GM21529 (cell line): Measurements from ENCODE around the gene UVRAG.

ENCODE experiments used
- ATAC-seq: cut with Tn5 transposase; IDR thresholded peaks from one replicate; pipeline ENCODE4 v1.9.1; 2021; ENCODE audit not compliant: unreplicated experiment

UVRAG gene

DNA sequence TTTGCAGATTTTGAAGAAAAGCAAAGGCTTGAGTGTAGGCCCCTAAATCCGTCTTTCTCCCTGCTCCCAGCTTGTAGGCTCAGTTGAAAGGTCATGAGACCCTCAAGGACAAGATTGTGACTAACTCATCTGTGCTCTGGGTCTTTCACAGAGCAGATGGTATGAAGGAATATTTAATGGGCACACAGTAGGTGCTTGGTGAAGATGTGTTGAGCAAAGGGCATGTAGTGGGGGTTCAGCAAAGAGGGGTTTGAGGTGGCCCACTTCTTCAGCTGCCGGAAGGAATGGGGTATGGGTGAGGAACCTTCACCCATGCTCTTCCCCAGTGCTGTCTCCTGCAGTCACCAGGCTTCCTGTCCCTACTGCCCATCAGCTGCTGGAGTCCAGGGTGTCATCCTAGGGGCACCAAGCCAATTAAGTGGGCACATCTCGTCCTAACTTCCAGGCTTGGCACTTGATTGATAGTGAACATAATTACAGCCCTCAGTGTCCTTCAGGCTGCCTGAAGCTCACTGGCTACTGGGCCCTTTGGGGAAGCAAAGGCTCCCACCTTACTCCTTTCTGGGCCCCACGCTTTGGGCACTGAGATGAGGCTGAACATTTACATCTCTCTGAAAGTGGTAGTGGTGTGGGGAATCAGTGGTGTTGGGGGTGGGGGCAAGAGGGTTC, 31.5 kb upstream of the UVRAG start:
- no peak for ATAC-seq

DNA sequence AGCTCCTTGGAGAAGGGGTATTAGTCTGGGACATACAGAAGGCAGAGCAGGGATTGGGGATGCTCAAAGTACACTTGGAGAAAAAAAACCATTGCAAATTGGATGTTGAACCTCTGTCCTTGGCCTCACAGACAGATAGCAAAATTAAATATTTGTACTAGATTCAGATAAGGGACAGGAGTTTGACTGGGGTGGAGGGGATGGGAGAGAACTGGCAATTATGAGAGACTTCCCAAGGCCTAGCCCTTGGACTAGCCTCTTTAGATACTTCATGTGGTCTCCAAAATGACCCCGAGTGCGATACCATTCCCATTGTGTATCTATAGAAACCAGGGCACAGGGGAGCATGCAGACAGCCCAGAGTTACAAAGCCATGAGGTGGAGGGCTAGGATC, 30.9 kb upstream of the UVRAG start:
- no peak for ATAC-seq

DNA sequence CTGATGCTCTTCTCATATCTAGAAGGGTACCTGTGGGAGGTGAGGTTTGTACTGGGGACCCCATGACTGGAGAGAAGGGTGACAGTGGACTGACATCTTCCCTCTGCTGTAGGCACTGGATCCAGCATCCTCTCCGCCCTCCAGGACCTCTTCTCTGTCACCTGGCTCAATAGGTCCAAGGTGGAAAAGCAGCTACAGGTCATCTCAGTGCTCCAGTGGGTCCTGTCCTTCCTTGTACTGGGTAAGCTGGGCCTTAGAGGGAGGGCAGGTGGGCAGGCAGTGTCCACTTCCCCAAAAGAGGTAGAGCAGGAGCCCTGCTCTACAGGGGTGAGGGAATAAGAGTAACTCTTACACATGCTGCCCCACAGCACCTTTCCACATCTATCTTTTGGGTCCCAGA, 30.5 kb upstream of the UVRAG start:
- no peak for ATAC-seq

DNA sequence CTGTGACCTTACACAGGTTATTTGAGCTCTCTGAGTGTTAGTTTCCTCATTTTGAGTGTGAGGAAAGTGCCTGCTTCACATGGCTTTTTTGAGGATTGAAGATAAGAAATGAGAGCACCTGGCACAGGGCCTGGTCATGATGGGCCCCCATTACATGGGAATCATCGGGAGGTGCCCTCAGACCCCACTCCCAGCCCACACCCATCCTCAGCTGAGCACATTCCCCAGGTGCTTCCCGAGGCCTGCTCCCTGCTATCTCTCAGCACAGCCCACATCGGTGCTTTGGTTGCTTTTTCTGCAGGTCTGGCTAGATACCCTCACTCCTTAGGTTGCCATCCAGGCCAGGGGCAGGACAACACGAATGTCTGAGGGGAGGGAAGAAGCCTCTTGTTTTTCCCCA, 29.8 kb upstream of the UVRAG start:
- ATAC-seq, result no peak

DNA sequence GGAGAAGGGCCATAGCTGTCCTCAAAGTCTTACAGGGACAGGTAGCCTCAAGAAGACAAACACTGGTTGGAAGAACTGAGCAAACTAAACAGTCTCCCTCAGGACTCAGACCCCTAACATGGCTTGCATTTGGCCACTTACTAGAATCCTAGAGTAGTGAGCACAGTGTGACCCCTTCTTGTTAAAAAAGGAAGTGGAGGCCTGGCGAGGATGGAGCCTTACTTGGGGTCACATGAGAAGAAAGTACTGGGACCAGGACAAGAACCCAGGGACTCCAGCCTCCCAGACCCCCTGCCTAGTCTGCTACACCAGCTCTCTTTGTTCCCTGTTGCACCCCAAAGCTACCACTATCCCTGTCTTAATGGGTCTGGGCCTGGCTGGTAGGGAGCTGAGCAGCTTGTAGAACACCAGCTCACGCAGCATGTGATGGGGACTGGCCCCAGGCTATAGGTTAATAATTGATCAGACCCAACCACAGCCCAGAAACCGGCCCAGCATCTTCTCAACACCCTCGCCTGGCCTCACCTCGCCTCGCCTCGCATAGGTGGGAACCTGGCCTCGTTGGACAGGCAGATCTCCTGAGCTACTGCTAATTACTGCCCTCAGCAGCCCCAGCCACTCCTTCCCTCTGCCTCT, 28.8 kb upstream of the UVRAG start:
- ATAC-seq, result no peak

DNA sequence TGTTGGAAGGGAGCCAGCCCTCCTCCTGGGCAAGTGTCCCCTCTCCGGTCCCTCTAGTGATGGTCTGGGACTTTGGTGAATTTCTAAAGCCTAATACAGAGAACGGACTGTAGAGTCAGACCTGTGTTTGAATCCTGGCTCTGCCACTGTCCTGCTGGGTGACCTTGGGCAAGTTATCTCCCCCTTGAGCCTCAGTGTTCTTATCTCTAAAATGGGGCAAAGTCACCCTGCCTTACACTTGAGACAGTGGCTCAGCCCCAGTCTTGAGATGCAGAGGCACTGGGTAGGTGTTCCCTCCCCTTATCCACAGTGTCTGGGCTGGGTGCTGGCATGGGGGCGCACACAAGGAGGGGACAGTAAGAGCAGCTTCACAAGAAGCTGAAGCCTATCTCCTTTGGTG, 25.5 kb upstream of the UVRAG start:
- no peak for ATAC-seq

DNA sequence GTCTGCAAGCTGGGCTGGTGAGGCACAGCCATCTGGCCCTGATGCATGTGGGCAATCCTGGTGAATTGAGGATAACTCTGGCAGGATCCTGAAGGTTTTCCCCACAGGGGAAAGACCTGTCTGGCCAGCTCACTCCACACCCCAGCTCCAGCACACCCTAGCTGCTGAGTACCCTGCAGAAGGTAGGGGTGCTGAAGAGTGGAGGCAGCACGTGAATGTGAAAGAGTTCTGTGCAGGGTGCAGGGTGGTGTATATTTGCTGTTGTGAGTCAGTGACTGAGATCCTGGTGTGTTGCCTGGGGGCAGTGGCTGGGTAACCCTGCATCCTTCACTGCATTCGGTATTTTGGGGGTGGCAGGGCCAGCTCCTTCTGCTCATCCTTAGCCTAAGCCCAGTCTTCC, 24.0 kb upstream of the UVRAG start:
- ATAC-seq, result no peak

DNA sequence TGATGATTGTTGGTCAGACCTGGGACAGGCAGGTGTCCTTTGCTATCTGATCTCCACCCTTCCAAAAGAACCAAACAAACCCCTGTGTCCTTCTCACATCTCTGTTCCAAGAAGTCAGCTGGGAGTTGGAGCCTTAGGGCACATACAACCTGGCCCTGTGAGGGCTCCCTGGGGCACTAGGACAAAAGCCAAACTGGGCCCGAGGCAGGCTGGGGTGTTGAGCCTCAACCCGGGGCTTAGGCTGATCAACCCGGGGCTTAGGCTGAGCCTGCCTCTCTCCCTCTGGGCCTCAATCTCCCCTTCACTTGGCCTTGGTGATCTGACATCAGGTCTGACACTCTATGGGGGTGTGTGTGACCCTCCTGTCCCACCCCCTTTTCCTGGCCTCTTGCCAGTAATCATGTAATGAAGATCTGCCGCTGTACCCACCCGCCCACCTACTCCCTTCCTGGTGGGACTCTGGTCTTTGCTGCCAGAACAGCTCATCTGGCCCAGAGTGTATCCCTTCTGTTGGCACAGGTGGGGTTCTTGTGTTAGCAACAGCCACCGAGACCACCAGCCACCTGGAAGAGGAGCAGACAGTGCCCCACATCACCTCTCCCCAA, 22.8 kb upstream of the UVRAG start:
- ATAC-seq, result no peak

DNA sequence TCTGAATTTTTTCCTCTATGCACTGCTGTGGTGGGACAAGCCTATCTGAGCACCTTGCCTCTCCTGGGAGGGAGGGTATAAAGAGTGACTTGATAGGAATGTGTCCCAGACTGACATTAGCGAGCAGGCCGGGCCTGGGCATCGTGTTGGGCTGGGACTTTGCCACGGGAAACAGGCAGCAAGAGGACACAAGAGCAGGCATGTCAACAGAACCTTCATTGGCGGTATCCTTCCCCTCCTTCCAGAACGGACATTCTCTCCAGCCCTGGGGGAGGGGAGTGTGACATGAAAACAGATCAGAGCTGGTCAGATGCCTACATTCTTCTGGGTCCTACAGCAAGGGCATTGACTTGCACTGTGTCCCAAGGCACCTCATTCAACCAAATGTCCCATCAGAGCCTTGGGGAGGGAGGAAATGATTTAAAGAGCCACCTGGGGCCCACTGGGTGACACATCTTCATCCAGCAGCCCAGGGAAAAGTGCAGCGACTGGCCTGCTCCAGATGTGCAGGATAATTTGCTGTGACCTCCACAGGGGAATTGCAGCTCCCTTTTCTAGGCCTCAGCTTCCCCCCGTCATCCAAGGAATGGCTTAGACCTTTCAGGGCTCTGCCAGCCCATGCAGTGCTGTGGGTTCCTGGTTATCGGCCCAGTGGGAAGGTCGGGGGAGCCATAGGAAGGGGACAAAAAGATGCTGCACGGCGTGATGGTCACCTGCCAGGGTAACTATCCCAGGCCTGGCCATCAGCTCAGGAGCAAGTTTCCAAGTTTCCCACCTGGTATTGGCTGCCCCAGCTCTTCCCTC, 21.8 kb upstream of the UVRAG start:
- no peak for ATAC-seq

DNA sequence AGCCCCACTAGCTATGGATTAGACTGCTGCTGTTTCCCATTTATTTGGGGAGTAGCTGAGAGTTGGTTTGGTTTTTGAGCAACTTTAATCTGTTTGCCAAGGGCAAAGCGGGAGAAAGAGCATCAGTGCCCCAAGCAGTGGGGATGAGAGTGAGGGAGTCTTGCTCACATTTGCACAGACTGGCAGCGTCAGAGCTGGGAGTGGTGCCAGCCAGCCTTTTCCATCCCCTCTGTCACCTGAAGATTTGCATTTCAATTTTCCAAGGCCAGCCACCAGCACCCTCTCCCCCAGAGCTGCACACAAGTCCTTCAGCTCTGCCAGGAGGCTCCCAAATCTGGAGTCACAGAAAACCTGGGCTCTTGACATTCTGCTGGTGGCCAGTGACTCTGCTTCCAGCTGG, 21.0 kb upstream of the UVRAG start:
- ATAC-seq, result no peak

DNA sequence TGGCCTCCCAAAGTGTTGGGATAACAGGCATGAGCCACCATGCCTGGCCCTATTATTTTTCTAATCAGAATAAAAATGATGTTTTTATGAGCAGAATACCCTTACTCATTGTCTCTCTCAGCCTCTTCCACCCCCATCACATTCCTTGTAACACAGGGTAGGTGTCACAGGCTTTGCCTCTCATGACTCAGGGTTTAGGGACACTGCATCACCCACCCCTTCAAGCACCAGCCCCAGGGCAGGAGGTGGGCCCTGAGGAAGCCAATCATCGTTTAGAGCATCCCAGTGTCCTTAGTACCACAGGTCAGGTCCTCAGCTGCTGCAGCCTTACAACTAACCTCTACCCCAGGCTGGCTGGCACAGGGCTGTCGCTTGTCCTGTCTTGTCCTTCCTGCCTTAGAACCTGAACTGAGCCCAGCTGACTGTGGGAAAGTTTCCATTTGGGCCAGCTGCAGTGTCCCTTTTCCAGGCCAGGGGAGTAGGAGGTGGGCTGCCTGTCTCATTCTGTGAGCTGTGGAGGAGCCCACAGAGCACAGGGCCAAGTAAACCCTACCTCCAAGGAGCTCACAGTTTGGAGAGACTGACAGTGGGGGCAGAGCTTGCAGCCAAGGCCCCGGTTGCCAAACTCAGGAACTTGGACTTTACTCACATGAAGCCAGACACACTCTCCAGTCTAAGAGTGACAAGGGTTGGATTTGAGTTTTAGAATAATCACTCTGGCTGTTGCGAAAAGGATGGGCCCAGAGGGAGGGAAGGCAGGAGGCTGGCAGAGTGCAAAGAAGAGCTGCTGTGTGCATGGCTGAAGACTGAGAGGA, 19.5 kb upstream of the UVRAG start:
- ATAC-seq, result no peak

DNA sequence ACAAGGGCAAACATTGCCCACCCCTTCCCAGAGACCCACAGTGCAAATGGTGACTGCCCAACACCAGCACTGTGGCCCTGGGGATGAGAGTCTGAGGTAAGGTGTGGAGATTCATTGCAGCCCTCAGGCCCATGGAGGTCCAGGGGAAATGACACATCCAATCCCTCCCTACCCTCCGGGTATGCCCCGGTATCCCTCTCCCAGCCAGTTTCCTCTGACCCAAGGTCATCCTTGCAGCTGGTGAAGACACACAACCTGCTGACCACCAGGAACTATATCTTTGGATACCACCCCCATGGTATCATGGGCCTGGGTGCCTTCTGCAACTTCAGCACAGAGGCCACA, 18.9 kb upstream of the UVRAG start:
- ATAC-seq, result no peak

DNA sequence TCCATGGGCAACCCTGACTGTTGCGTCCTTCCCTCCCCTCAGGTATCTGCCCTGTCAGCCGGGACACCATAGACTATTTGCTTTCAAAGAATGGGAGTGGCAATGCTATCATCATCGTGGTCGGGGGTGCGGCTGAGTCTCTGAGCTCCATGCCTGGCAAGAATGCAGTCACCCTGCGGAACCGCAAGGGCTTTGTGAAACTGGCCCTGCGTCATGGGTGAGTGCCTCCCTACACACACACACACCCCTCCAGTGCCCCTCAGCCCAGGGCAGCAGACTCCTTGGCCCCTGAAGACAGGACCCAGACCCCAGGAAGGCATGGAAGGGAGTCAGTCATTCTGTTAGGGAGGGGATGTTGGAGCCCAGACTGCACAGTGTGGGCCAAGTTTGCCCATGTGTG, 17.9 kb upstream of the UVRAG start:
- ATAC-seq, result no peak

DNA sequence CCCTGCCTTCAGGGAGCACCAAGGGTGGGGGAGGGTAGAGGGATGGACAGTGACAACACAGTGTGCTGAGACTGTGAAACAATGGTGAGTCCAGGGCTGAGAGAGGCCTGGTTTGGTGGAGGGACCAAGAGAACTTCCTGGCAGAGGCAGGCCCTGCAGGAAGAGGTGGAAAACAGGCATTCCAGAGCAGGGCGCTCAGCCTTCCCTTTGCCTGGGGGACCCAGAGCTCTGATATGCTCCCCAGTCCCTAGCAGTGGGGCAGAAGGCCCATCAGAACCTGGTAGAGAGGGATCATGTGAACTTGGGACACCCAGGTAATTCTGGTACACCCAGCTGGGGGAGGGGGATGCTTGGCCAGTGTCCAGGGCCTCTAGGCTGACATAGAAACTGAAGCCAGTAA, 17.2 kb upstream of the UVRAG start:
- no peak for ATAC-seq

DNA sequence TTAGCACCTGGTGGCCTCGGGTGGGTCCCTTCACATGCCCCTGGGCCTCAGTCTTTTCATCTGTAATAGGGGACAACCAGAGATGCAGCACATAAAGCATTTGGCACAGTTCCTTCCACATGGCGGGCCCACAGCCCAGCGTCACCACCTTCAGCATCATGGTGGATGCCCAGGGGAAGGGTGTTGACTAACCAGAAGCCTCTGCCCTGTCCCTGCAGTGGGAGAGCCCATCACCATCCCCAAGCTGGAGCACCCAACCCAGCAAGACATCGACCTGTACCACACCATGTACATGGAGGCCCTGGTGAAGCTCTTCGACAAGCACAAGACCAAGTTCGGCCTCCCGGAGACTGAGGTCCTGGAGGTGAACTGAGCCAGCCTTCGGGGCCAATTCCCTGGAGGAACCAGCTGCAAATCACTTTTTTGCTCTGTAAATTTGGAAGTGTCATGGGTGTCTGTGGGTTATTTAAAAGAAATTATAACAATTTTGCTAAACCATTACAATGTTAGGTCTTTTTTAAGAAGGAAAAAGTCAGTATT, 14.8 kb upstream of the UVRAG start:
- ATAC-seq, result no peak

DNA sequence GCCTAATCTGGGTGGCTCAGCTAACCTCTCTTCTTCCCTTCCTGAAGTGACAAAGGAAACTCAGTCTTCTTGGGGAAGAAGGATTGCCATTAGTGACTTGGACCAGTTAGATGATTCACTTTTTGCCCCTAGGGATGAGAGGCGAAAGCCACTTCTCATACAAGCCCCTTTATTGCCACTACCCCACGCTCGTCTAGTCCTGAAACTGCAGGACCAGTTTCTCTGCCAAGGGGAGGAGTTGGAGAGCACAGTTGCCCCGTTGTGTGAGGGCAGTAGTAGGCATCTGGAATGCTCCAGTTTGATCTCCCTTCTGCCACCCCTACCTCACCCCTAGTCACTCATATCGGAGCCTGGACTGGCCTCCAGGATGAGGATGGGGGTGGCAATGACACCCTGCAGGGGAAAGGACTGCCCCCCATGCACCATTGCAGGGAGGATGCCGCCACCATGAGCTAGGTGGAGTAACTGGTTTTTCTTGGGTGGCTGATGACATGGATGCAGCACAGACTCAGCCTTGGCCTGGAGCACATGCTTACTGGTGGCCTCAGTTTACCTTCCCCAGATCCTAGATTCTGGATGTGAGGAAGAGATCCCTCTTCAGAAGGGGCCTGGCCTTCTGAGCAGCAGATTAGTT, 14.2 kb upstream of the UVRAG start:
- ATAC-seq, result no peak

DNA sequence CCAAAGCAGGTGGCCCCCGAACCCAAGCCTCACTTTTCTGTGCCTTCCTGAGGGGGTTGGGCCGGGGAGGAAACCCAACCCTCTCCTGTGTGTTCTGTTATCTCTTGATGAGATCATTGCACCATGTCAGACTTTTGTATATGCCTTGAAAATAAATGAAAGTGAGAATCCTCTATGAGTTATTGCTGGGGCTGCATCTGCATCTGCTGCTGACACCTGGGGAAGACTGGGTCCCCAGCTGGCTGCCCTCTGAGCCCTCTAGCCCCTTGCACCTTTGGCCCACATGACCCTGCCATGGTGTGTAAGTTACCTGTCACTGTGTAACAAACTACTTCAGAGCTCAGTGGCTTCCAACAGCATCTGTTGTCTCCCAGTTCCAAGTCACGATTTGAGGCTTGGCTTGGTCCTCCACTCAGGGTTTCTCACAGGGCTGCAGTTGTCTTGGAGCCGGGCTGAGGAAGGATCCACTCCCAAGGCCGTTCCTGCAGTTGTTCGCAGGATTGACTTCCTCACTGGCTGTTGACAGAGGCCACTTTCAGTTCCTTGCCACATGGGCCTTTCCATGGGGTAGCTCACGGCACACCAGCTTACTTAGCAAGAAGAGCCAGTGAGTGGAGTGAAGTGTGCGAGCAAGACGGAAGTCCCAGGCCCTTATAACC, 13.5 kb upstream of the UVRAG start:
- no peak for ATAC-seq

DNA sequence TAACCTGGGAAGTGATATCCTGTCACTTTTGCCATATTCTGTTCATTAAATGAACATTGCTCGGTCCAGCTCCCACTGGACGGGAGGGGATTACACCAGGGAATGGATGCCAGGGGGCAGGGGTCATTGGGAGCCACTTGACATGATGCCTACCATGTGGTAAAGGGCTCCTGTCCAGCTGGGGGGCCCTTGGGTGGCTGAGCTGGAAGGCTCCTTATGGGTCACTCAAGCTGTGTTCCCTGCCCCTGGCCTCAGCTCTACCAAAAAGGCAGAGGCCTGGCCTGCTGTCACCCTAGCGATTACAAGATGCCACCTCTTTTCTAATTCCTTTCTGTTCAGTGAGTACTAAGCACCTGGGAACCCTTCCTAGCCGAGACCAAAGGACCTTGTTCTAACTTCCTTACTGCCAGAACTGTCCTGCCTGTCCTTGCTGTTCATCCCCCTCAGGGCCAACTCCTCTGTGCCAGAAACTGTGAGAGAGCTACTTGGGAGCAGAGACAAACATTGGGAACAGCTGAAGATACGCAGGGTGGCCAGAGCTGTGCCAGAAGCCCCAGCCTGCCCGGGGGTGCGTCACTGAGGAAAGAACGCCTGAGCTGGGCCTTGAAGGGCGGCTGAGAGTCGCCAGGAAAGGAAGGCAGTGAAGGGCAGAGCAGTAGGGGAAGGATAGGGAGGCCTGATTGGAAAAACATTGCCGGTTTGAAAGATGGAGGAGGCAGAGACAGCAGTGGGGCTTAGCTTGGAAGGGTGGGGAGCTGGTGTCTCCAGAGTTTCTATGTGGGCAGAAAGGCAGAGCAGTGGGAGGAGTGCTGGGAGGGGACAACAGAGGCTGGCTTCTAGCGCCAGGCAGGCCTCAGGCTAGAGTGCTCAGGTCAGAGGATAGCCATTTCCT, 12.7 kb upstream of the UVRAG start:
- no peak for ATAC-seq
